GM12878 (cell line): ENCODE data around the gene C17orf107. TPM values are rescaled to one million over a fixed set of nuclear protein-coding genes. Genes with fewer than 3 reads are reported as not detected.
A peak's percentile ranks its signal among the peaks of the same experiment; 100 is the strongest.

ENCODE experiments used
- ATF3 ChIP-seq: IDR thresholded peaks from 2 replicates; pipeline ENCODE4 v1.6.1; 2011; ENCODE audit warnings: low read depth, mild to moderate bottlenecking, low read length, moderate library complexity, borderline replicate concordance; ENCODE audit errors: extremely low read depth
- CREM ChIP-seq: IDR thresholded peaks from 2 replicates; pipeline ENCODE4 v1.6.1; 2014; ENCODE audit warnings: antibody characterized with exemption, low read depth
- HCFC1 ChIP-seq: fragments of 150-350 bp; IDR thresholded peaks from 2 replicates; pipeline ENCODE4 v1.6.1; 2014; ENCODE audit warnings: low read length
- KLF5 ChIP-seq: fragments of 450-650 bp; IDR thresholded peaks from 2 replicates; pipeline ENCODE4 v1.6.1; 2014; ENCODE audit warnings: mild to moderate bottlenecking; ENCODE audit not compliant: partially characterized antibody
- LARP7 ChIP-seq: fragments of 450-650 bp; IDR thresholded peaks from 2 replicates; pipeline ENCODE4 v1.6.1; 2017; ENCODE audit warnings: mild to moderate bottlenecking
- REST ChIP-seq: IDR thresholded peaks from 2 replicates; pipeline ENCODE4 v1.6.1; 2012; ENCODE audit warnings: mild to moderate bottlenecking, low read depth, low read length
- SUPT20H ChIP-seq: IDR thresholded peaks from 2 replicates; pipeline ENCODE4 v1.6.1; 2011; ENCODE audit warnings: low read depth, mild to moderate bottlenecking, low read length, moderate library complexity, borderline replicate concordance; ENCODE audit not compliant: control insufficient read depth
- TCF7 ChIP-seq: IDR thresholded peaks from 2 replicates; pipeline ENCODE4 v1.6.1; 2014; ENCODE audit warnings: antibody characterized with exemption, borderline replicate concordance
- ZNF217 ChIP-seq: fragments of 450-650 bp; IDR thresholded peaks from 2 replicates; pipeline ENCODE4 v1.6.1; 2017; ENCODE audit warnings: antibody characterized with exemption, mild to moderate bottlenecking
- polyA plus RNA-seq, 11 experiments: library from polyadenylated mRNA; depleted of rRNA in 4 of 11; unstranded in 6 of 11; stranded (reverse) in 5 of 11; fragments of >200 nt; fragmentation: Nextera tagmentation in 4 of 11; fragmentation: Illumina TruSeq in 1 of 11; extraction: Ambion mirVana in 4 of 11; extraction: Trizol in 1 of 11; gene quantifications; 1 replicate in 1 of 11; 2 replicates in 10 of 11; pipeline versions ENCODE4 v1.2.1 to v1.2.3, GENCODE V29; 2011 to 2016; ENCODE audit warnings: inconsistent platforms in 2 of 11, missing spikeins in 2 of 11, low read depth in 1 of 11
- total RNA-seq, 4 experiments: library from RNA; depleted of rRNA in 3 of 4; stranded (reverse); fragments of >200 nt in 3 of 4; fragmentation: Illumina TruSeq in 1 of 4; extraction: Trizol in 1 of 4; gene quantifications; 2 replicates each; pipeline versions ENCODE4 v1.2.1 to v1.2.3, GENCODE V29; 2013 to 2021
- TF ChIP-seq, protein P1 (sequence below): fragments of 450-650 bp; conservative IDR thresholded peaks from 2 replicates; pipeline ENCODE4 v1.6.1; 2017; ENCODE audit warnings: mild to moderate bottlenecking, moderate library complexity
- TF ChIP-seq, protein P2 (sequence below): fragments of 150-350 bp; IDR thresholded peaks from 2 replicates; pipeline ENCODE4 v1.6.1; 2016; ENCODE audit warnings: low read depth, low read length
- TF ChIP-seq, protein P3 (sequence below): IDR thresholded peaks from 2 replicates; pipeline ENCODE4 v1.6.1; 2012; ENCODE audit warnings: low read depth, low read length, improper control_type of control experiment
- TF ChIP-seq, protein P4 (sequence below): fragments of 450-650 bp; IDR thresholded peaks from 2 replicates; pipeline ENCODE4 v1.6.1; 2016; ENCODE audit warnings: mild to moderate bottlenecking

Gene C17orf107
- total and polyA plus RNA-seq, 10 of the 15 experiments (the other 5 are each of a cell fraction or from before 2014, with no cell fraction given), result 0.05 to 0.46 (median 0.11) TPM; not detected in 3

DNA sequence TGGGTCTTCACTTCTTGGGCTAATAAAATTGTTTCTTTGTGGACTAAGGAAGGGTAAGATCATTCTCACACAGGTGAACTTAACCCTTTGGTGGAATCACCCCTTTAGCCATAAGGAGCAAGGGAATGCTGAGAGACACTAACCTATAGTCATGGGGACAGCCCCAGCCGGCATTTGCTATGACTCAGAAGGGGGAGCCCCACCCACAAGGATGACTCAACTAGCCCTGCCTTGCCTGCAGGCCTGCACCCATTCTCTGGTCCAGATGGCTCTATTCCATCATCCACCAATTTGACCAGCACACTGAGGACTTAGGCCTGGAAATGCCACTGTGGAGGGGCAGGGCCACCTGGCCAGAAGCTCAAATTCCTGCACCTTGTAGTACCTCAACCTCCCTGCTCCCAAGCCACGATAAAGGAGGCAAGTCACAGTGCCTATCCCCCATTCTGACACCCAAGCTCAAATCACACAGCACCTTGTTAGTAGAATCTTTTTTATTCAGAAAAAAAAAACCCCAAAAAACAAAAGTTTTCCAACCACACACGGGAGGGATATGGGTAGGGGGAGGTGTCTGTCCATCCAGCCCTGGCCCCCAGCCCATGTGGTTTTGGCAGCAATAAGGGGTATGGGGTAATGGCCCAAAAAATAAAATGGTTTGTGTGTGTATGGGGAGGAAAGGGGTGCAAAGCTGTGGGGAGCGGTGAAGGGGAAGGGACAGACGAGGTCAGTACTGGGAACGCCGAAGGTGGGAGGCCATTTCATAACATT, 46.0 kb downstream of the C17orf107 start (continued):
- TF ChIP-seq, protein P1, sequence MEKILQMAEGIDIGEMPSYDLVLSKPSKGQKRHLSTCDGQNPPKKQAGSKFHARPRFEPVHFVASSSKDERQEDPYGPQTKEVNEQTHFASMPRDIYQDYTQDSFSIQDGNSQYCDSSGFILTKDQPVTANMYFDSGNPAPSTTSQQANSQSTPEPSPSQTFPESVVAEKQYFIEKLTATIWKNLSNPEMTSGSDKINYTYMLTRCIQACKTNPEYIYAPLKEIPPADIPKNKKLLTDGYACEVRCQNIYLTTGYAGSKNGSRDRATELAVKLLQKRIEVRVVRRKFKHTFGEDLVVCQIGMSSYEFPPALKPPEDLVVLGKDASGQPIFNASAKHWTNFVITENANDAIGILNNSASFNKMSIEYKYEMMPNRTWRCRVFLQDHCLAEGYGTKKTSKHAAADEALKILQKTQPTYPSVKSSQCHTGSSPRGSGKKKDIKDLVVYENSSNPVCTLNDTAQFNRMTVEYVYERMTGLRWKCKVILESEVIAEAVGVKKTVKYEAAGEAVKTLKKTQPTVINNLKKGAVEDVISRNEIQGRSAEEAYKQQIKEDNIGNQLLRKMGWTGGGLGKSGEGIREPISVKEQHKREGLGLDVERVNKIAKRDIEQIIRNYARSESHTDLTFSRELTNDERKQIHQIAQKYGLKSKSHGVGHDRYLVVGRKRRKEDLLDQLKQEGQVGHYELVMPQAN, result peak; percentile 24; the same call in 1 of the 2 replicates
- TF ChIP-seq HCFC1, result no peak
- TF ChIP-seq LARP7, result peak; percentile 54; the same call in 1 of the 2 replicates
- no peak for TF ChIP-seq ATF3
- TF ChIP-seq, protein P2, sequence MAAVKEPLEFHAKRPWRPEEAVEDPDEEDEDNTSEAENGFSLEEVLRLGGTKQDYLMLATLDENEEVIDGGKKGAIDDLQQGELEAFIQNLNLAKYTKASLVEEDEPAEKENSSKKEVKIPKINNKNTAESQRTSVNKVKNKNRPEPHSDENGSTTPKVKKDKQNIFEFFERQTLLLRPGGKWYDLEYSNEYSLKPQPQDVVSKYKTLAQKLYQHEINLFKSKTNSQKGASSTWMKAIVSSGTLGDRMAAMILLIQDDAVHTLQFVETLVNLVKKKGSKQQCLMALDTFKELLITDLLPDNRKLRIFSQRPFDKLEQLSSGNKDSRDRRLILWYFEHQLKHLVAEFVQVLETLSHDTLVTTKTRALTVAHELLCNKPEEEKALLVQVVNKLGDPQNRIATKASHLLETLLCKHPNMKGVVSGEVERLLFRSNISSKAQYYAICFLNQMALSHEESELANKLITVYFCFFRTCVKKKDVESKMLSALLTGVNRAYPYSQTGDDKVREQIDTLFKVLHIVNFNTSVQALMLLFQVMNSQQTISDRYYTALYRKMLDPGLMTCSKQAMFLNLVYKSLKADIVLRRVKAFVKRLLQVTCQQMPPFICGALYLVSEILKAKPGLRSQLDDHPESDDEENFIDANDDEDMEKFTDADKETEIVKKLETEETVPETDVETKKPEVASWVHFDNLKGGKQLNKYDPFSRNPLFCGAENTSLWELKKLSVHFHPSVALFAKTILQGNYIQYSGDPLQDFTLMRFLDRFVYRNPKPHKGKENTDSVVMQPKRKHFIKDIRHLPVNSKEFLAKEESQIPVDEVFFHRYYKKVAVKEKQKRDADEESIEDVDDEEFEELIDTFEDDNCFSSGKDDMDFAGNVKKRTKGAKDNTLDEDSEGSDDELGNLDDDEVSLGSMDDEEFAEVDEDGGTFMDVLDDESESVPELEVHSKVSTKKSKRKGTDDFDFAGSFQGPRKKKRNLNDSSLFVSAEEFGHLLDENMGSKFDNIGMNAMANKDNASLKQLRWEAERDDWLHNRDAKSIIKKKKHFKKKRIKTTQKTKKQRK, result no peak
- TF ChIP-seq ZNF217, result no peak
- no peak for TF ChIP-seq KLF5
- no peak for TF ChIP-seq SUPT20H
- TF ChIP-seq, protein P3, sequence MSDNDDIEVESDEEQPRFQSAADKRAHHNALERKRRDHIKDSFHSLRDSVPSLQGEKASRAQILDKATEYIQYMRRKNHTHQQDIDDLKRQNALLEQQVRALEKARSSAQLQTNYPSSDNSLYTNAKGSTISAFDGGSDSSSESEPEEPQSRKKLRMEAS, result no peak
- TF ChIP-seq TCF7, result peak; percentile 54; the same call in 1 of the 2 replicates
- TF ChIP-seq, protein P4, sequence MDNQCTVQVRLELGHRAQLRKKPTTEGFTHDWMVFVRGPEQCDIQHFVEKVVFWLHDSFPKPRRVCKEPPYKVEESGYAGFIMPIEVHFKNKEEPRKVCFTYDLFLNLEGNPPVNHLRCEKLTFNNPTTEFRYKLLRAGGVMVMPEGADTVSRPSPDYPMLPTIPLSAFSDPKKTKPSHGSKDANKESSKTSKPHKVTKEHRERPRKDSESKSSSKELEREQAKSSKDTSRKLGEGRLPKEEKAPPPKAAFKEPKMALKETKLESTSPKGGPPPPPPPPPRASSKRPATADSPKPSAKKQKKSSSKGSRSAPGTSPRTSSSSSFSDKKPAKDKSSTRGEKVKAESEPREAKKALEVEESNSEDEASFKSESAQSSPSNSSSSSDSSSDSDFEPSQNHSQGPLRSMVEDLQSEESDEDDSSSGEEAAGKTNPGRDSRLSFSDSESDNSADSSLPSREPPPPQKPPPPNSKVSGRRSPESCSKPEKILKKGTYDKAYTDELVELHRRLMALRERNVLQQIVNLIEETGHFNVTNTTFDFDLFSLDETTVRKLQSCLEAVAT, result peak; percentile 75
- TF ChIP-seq REST, result 0 out of 2 replicates have a peak, but pooled peaks have one; percentile 30
- peak; percentile 86 for TF ChIP-seq CREM
